IMR-90 (cell line): ENCODE measurements around the gene PDGFC. TPM values are rescaled to one million over a fixed set of nuclear protein-coding genes. Genes with fewer than 3 reads are reported as not detected.

Source experiments
- ATAC-seq: fragments of 200-7000 bp; cut with Tn5 transposase; 2 replicates; pipeline ENCODE4 v1.9.1; 2020; ENCODE audit warnings: low read depth, mild to moderate bottlenecking, moderate library complexity
- BruUV-seq: library from RNA; stranded (reverse); fragments of 400-500 nt; replicated peaks from 2 replicates; lab custom pipeline; 2021; lab: Mats Ljungman, UMichigan
- CTCF ChIA-PET: fragments of 300-600 bp; formaldehyde crosslinking; extraction: SDS; loops from one replicate; lab custom pipeline; 2021; ENCODE audit warnings: antibody characterized with exemption; lab: Yijun Ruan, JAX
- POLR2A ChIA-PET: fragments of 300-600 bp; sonication (Branson Sonifier 250); formaldehyde crosslinking; loops from one replicate; lab custom pipeline; 2022; ENCODE audit warnings: antibody characterized with exemption; ENCODE audit not compliant: unreplicated experiment; lab: Charles Lee
- DNase-seq: peaks from one replicate; pipeline ENCODE4 v3.0.0; 2013
- H2AFZ ChIP-seq: replicated peaks from 2 replicates; pipeline ENCODE3; 2013; ENCODE audit warnings: low read length, mild to moderate bottlenecking; ENCODE audit not compliant: poor library complexity
- H2AK5ac ChIP-seq: 2 replicates; pipeline ENCODE4 v1.6.1; 2013; ENCODE audit warnings: low read depth, low read length, inconsistent platforms
- H2AK9ac ChIP-seq: replicated peaks from 2 replicates; pipeline ENCODE3; 2013; ENCODE audit warnings: mild to moderate bottlenecking, low read depth, low read length, moderate library complexity; ENCODE audit not compliant: poor library complexity
- H2BK120ac ChIP-seq: 2 replicates; pipeline ENCODE4 v1.6.1; 2013; ENCODE audit warnings: low read depth, low read length, inconsistent platforms
- H2BK15ac ChIP-seq: 3 replicates; pipeline ENCODE4 v1.6.1; 2013; ENCODE audit warnings: low read depth, low read length, inconsistent platforms
- H2BK20ac ChIP-seq: 2 replicates; pipeline ENCODE4 v1.6.1; 2013; ENCODE audit warnings: low read depth, mild to moderate bottlenecking, inconsistent platforms, low read length, moderate library complexity
- H2BK5ac ChIP-seq: 2 replicates; pipeline ENCODE4 v1.6.1; 2013; ENCODE audit warnings: mild to moderate bottlenecking, low read depth, low read length, inconsistent platforms; ENCODE audit not compliant: poor library complexity, severe bottlenecking
- H3K14ac ChIP-seq: replicated peaks from 2 replicates; pipeline ENCODE4 v1.6.1; 2013; ENCODE audit warnings: low read depth, low read length, inconsistent platforms
- H3K18ac ChIP-seq: 2 replicates; pipeline ENCODE4 v1.6.1; 2013; ENCODE audit warnings: low read depth, low read length, control low read depth
- H3K23ac ChIP-seq: 2 replicates; pipeline ENCODE4 v1.6.1; 2013; ENCODE audit warnings: low read depth, low read length, inconsistent platforms
- H3K27ac ChIP-seq: 2 replicates; pipeline ENCODE4 v1.5.1; 2013; ENCODE audit warnings: mild to moderate bottlenecking, control low read depth, low read length; ENCODE audit not compliant: insufficient read depth
- H3K27me3 ChIP-seq: 2 replicates; pipeline ENCODE4 v1.6.1; 2013; ENCODE audit warnings: low read length; ENCODE audit not compliant: control insufficient read depth, insufficient read depth
- H3K36me3 ChIP-seq: 2 replicates; pipeline ENCODE4 v1.6.1; 2013; ENCODE audit warnings: low read length, mixed read lengths; ENCODE audit not compliant: control insufficient read depth, insufficient read depth
- H3K4ac ChIP-seq: 2 replicates; pipeline ENCODE4 v1.6.1; 2013; ENCODE audit warnings: low read depth, low read length, inconsistent platforms
- H3K4me1 ChIP-seq: 2 replicates; pipeline ENCODE4 v1.6.1; 2013; ENCODE audit warnings: low read length, mixed read lengths; ENCODE audit not compliant: control insufficient read depth, insufficient read depth
- H3K4me2 ChIP-seq: 2 replicates; pipeline ENCODE4 v1.6.1; 2013; ENCODE audit warnings: low read depth, mild to moderate bottlenecking, control low read depth, low read length, moderate library complexity
- H3K4me3 ChIP-seq: 2 replicates; pipeline ENCODE4 v1.5.1; 2013; ENCODE audit warnings: low read depth, mild to moderate bottlenecking, control low read depth, low read length, moderate library complexity; ENCODE audit not compliant: insufficient read depth
- H3K56ac ChIP-seq: 2 replicates; pipeline ENCODE4 v1.6.1; 2013; ENCODE audit warnings: low read length, inconsistent platforms; ENCODE audit not compliant: insufficient read depth; ENCODE audit errors: extremely low read depth
- H3K79me1 ChIP-seq, 2 experiments: 2 replicates each; pipeline ENCODE4 v1.6.1; 2013; ENCODE audit warnings: low read length in 2 of 2, inconsistent platforms in 1 of 2, low read depth in 1 of 2
- H3K9ac ChIP-seq: 2 replicates; pipeline ENCODE4 v1.6.1; 2013; ENCODE audit warnings: low read depth, low read length, control low read depth
- H3K9me1 ChIP-seq: 2 replicates; pipeline ENCODE4 v1.6.1; 2013; ENCODE audit warnings: low read length, inconsistent platforms; ENCODE audit not compliant: insufficient read depth
- H3K9me3 ChIP-seq: 2 replicates; pipeline ENCODE4 v1.6.1; 2013; ENCODE audit warnings: low read length; ENCODE audit not compliant: control insufficient read depth, insufficient read depth
- H4K20me1 ChIP-seq: 2 replicates; pipeline ENCODE4 v1.6.1; 2013; ENCODE audit warnings: low read length, inconsistent platforms; ENCODE audit not compliant: insufficient read depth
- H4K5ac ChIP-seq: 2 replicates; pipeline ENCODE4 v1.6.1; 2013; ENCODE audit warnings: mild to moderate bottlenecking, low read depth, low read length, control low read depth
- H4K8ac ChIP-seq, 2 experiments: 2 replicates each; pipeline ENCODE4 v1.6.1; 2013; ENCODE audit warnings: low read depth in 2 of 2, low read length in 2 of 2, control low read depth in 1 of 2, inconsistent platforms in 1 of 2
- H4K91ac ChIP-seq: 2 replicates; pipeline ENCODE4 v1.6.1; 2013; ENCODE audit warnings: low read depth, low read length, inconsistent platforms; ENCODE audit not compliant: insufficient read depth
- BHLHE40 ChIP-seq: fragments of 150-350 bp; IDR thresholded peaks from 2 replicates; pipeline ENCODE4 v1.6.1; 2016; ENCODE audit warnings: mild to moderate bottlenecking, low read depth, low read length
- CEBPB ChIP-seq: IDR thresholded peaks from 2 replicates; pipeline ENCODE4 v1.6.1; 2012; ENCODE audit warnings: low read depth, low read length, improper control_type of control experiment
- CHD1 ChIP-seq: IDR thresholded peaks from 2 replicates; pipeline ENCODE4 v1.6.1; 2012; ENCODE audit warnings: low read depth, low read length, improper control_type of control experiment
- FOS ChIP-seq: fragments of 150-350 bp; IDR thresholded peaks from 2 replicates; pipeline ENCODE4 v1.6.1; 2016; ENCODE audit warnings: low read depth, low read length
- MAFK ChIP-seq: IDR thresholded peaks from 2 replicates; pipeline ENCODE4 v1.6.1; 2012; ENCODE audit warnings: low read depth, low read length, improper control_type of control experiment
- MAZ ChIP-seq: IDR thresholded peaks from 2 replicates; pipeline ENCODE4 v1.6.1; 2012; ENCODE audit warnings: low read depth, mild to moderate bottlenecking, low read length, improper control_type of control experiment, moderate library complexity, borderline replicate concordance
- MXI1 ChIP-seq: IDR thresholded peaks from 2 replicates; pipeline ENCODE4 v1.6.1; 2012; ENCODE audit warnings: low read depth, mild to moderate bottlenecking, low read length, moderate library complexity, borderline replicate concordance
- POLR2A ChIP-seq: IDR thresholded peaks from 2 replicates; pipeline ENCODE4 v1.6.1; 2012; ENCODE audit warnings: mild to moderate bottlenecking, low read depth, low read length
- RAD21 ChIP-seq: IDR thresholded peaks from 2 replicates; pipeline ENCODE4 v1.6.1; 2012; ENCODE audit warnings: low read length, improper control_type of control experiment
- RCOR1 ChIP-seq: IDR thresholded peaks from 2 replicates; pipeline ENCODE4 v1.6.1; 2012; ENCODE audit warnings: mild to moderate bottlenecking, low read length, improper control_type of control experiment; ENCODE audit not compliant: insufficient replicate concordance
- RFX5 ChIP-seq: IDR thresholded peaks from 2 replicates; pipeline ENCODE4 v1.8.0; 2012; ENCODE audit warnings: low read depth, mild to moderate bottlenecking, low read length, moderate library complexity
- WGBS, 2 experiments: methylation state at CpG; one replicate each; pipeline versions ENCODE4 v1.1.5 to v1.1.7; 2013; ENCODE audit warnings: missing lambda C conversion rate in 2 of 2; ENCODE audit not compliant: insufficient read length in 1 of 2; ENCODE audit errors: extremely low coverage in 2 of 2; 5-methylcytosine and 5-hydroxymethylcytosine counted together
- dilution Hi-C: fragments of 300-500 bp; cut with HindIII; formaldehyde crosslinking; loops from one replicate; pipeline ENCODE4 v1.14.3; 2018; ENCODE audit warnings: low sequenced_read_pairs; ENCODE audit not compliant: unreplicated experiment
- in situ Hi-C: fragments of 300-500 bp; cut with MboI; formaldehyde crosslinking; loops from 3 replicates; pipeline ENCODE4 v1.14.3; 2019; ENCODE audit warnings: low sequenced_read_pairs, inconsistent platforms, mixed read lengths
- intact Hi-C: fragments of 100-400 bp; cut with micrococcal nuclease; formaldehyde crosslinking; loops from 2 replicates; pipeline ENCODE4 v1.10.0; 2022
- polyA plus RNA-seq, 3 experiments: library from polyadenylated mRNA; depleted of rRNA; stranded (reverse); fragments of >200 nt; gene quantifications; 2 replicates each; pipeline ENCODE4 v1.2.3, GENCODE V29; 2012; ENCODE audit warnings: low replicate concordance in 1 of 3
- total RNA-seq: library from RNA; depleted of rRNA; stranded (reverse); fragments of >200 nt; gene quantifications from 2 replicates; pipeline ENCODE4 v1.2.3, GENCODE V29; 2012
- TF ChIP-seq, protein P1 (sequence below): fragments of 150-350 bp; IDR thresholded peaks from 2 replicates; pipeline ENCODE4 v1.6.1; 2017; ENCODE audit warnings: mild to moderate bottlenecking, antibody characterized with exemption, low read length, low read depth

Gene PDGFC
- total and polyA plus RNA-seq, 2 of the 4 experiments (the other 2 are of a cell fraction), result 19.8 to 90.7 TPM

DNA sequence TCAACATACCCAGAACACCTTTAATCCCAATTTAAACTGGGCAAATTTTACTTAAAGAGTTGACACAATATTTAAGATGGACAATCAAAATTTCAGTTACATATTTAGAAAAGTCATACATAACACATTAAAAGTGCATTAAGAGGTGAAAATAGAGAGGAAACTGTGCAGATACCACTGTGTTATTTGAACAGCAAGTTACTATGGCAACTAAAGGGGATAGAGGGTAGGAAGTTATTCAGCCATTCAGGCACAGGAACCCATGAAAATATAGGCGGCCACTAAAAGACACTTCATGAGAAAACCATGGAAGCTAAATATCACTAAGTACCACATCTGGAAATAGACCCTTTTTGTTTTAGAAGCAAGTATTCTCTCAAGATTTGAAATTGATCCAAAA, 75.1 kb downstream of the PDGFC start:
- no peaks in the 10 kb centered on the region for H3K9me3 ChIP-seq
- intact Hi-C loops (no loop called here), in situ Hi-C loops (no loop called here), dilution Hi-C loops (no loop called here)
- no peak overlapping the region for H3K4me2 ChIP-seq
- no peak overlapping the region for H3K14ac ChIP-seq
- H2BK120ac ChIP-seq, result no peak overlapping the region
- WGBS, 2 experiments, result no CpG with 5 or more reads among the region's 1 CpG
- H3K23ac ChIP-seq, result peak overlapping the region; percentile 40; the same call in 1 of the 2 replicates
- no peak overlapping the region for H3K9ac ChIP-seq
- H2AFZ ChIP-seq, result no peak overlapping the region
- no peak overlapping the region for H3K18ac ChIP-seq
- no peaks in the 10 kb centered on the region for H3K36me3 ChIP-seq
- no peak overlapping the region for H3K27ac ChIP-seq
- no peak overlapping the region for H2BK5ac ChIP-seq
- H2AK5ac ChIP-seq, result no peak overlapping the region
- peaks cover 10% of the 10 kb centered on the region; the same call in 1 of the 2 replicates for H4K20me1 ChIP-seq
- ChIA-PET CTCF (interaction anchor here (0.6 kb wide), 1 partner anchor 22 kb away, joined by 3 read pairs; no protein-coding TSS in a partner anchor), POLR2A (no interaction called here)
- H3K56ac ChIP-seq, result no peak overlapping the region
- H3K9me1 ChIP-seq, result no peaks in the 10 kb centered on the region
- H3K4me1 ChIP-seq, result no peaks in the 10 kb centered on the region
- no peak overlapping the region for H2BK15ac ChIP-seq
- no peak for ATAC-seq
- no TSS peak for BruUV-seq
- peaks cover 15 to 47% of the 10 kb centered on the region in 2 experiments; a peak in 3 of 4 replicates for H3K79me1 ChIP-seq
- no peak overlapping the region for H4K91ac ChIP-seq
- H3K4ac ChIP-seq, result no peak overlapping the region
- H4K5ac ChIP-seq, result no peak overlapping the region
- no peak overlapping the region for H2AK9ac ChIP-seq
- no peak for DNase-seq
- no peak for TF ChIP-seq CEBPB
- TF ChIP-seq RAD21, result no peak
- TF ChIP-seq MAZ, result no peak
- no peak for TF ChIP-seq POLR2A
- TF ChIP-seq CHD1, result no peak
- TF ChIP-seq RCOR1, result no peak
- TF ChIP-seq, protein P1, sequence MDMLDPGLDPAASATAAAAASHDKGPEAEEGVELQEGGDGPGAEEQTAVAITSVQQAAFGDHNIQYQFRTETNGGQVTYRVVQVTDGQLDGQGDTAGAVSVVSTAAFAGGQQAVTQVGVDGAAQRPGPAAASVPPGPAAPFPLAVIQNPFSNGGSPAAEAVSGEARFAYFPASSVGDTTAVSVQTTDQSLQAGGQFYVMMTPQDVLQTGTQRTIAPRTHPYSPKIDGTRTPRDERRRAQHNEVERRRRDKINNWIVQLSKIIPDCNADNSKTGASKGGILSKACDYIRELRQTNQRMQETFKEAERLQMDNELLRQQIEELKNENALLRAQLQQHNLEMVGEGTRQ, result no peak
- TF ChIP-seq MAFK, result no peak
- no peak for TF ChIP-seq MXI1
- TF ChIP-seq RFX5, result no peak
- no peak for TF ChIP-seq BHLHE40
- no peak for TF ChIP-seq FOS
- H2BK20ac ChIP-seq, result no peak overlapping the region
- no peaks in the 10 kb centered on the region for H3K27me3 ChIP-seq
- H4K8ac ChIP-seq, result no peak overlapping the region
- H3K4me3 ChIP-seq, result no peak overlapping the region
